Diencephalon (tissue), 1 donor: ENCODE results near the gene SLC47A2. TPM values are rescaled to one million over a fixed set of nuclear protein-coding genes. Genes with fewer than 3 reads are reported as not detected.

Experiments used
- small RNA-seq: library from RNA; depleted of rRNA; stranded (forward); fragments of <200 nt; gene quantifications from one replicate; pipeline ENCODE3, GENCODE V24; 2014
- total RNA-seq: library from RNA; depleted of rRNA; stranded (reverse); fragments of >200 nt; gene quantifications from one replicate; pipeline ENCODE4 v1.2.3, GENCODE V29; 2014

SLC47A2 gene, protein sequence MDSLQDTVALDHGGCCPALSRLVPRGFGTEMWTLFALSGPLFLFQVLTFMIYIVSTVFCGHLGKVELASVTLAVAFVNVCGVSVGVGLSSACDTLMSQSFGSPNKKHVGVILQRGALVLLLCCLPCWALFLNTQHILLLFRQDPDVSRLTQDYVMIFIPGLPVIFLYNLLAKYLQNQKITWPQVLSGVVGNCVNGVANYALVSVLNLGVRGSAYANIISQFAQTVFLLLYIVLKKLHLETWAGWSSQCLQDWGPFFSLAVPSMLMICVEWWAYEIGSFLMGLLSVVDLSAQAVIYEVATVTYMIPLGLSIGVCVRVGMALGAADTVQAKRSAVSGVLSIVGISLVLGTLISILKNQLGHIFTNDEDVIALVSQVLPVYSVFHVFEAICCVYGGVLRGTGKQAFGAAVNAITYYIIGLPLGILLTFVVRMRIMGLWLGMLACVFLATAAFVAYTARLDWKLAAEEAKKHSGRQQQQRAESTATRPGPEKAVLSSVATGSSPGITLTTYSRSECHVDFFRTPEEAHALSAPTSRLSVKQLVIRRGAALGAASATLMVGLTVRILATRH
- 6.2 TPM for total RNA-seq

GRCh38 chr17:19716108-19717030 is at the start of gene SLC47A2:
SLC47A2 (minus strand) TSS chr17:19716584; CDS start chr17:19716555, 29 bp downstream.

GRCh38 chr17:19747829-19748806 is 31.7 kb upstream of the SLC47A2 start, which contains the start of gene ALDH3A1:
ALDH3A1 (minus strand) TSS chr17:19748298; CDS start chr17:19745129, 3,169 bp downstream.

DNA sequence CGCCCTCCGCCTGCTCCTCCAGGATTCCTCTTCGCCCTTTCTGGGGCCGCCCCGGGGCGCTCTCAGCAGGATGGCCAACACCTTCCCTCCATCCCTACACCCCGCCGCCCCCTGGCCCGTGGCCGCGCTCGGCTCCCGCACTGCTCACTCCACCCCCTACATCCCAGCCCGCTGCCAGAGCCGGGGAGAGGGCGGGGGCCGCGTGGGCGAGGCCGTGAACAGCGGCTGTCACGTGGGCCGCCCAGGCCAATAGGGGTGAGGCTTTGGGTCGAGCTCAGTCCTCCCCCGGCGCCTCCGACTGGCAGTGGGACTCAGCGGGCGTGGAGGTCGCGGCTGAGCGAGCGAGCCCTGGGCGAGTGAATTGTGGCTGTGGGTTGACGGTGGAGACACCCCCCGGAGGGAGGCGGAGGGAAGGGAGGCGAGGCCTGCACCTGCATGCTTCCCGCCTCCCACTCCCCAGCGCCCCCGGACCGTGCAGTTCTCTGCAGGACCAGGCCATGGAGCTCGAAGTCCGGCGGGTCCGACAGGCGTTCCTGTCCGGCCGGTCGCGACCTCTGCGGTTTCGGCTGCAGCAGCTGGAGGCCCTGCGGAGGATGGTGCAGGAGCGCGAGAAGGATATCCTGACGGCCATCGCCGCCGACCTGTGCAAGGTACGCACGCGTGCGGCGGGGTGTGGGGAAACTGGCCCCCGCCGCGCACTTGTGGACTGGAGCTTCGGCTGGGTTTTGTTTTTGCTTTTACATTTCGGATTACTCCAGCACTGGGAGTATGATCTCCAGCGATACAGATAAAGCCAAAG is 67.7 kb downstream of the SLC47A2 start, which contains the start of gene ALDH3A2:
Gene ALDH3A2, plus strand, starts transcription at position 277 of the 799 bp plus-strand sequence. Its CDS starts 221 bp downstream, at position 498.

Small RNA genes lying within 50 kb of the gene (small RNA-seq; reads per million reads assigned to genes)
- gene RF00322: not detected

Other genes with a start within 250 kb of the SLC47A2 start
- gene SLC47A1, start 182.7 kb downstream of the SLC47A2 start, total RNA-seq: 0.92 TPM
- 73.4 TPM for gene ALDH3A2, start 67.8 kb downstream of the SLC47A2 start, total RNA-seq
- 0.46 TPM for gene ALDH3A1, start 31.7 kb upstream of the SLC47A2 start, total RNA-seq
- 154 TPM for gene ULK2, start 151.4 kb upstream of the SLC47A2 start, total RNA-seq